DMS79 treated with DMSO at 0.1 percent for 48 hours (cell line): ENCODE data around the gene ACADS.
A peak's percentile ranks its signal among the peaks of the same experiment; 100 is the strongest.

Experiments
- DNase-seq: peaks from one replicate; lab custom pipeline; 2025; lab: John Stamatoyannopoulos, UW

ACADS gene, protein sequence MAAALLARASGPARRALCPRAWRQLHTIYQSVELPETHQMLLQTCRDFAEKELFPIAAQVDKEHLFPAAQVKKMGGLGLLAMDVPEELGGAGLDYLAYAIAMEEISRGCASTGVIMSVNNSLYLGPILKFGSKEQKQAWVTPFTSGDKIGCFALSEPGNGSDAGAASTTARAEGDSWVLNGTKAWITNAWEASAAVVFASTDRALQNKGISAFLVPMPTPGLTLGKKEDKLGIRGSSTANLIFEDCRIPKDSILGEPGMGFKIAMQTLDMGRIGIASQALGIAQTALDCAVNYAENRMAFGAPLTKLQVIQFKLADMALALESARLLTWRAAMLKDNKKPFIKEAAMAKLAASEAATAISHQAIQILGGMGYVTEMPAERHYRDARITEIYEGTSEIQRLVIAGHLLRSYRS

DNA sequence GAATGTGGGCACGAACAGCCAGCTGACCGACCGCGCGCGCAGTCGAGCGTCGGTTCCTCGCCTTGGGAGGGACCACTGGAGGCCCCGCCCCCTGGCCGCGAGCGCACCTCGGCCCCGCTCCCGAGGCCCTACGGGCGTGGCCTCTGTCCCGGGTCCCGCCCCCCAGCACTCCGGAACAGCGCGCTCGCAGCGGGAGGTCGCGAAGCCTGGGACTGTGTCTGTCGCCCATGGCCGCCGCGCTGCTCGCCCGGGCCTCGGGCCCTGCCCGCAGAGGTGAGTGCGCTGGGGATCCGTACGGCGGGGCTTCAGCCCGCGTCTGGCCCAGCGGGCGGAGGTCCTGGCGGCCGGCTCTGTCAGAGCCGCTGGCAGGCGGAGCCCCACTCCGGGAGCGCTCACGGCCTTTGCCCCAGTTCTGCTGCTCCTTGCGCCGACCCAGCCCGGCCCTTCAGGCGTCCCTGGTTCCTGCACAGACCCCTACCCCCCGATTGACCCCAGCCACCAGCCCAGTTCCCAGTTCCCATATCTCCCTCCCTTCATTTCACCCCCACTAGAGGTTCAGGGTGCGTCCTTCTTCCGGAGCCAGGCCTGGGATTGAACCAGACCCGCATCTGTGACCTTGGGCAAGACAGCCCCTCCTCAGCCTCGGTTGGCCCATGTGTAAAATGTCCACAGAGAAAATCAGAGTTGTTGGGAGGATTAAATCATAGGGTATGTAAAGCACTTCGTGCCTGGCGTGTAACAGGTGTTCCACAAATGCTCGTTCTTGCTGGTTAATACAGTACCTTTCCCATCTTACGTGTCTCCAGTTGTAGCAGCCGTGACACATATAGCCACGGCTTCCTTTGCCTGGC lies at the start of gene ACADS:
Gene ACADS, plus strand, starts transcription at position 168 of the 851 bp plus-strand sequence. Its CDS starts 60 bp downstream, at position 228.
- DNase-seq, result peak; percentile 80

GRCh38 chr12:120677765-120678473 lies 47.7 kb upstream of the ACADS start:
- no peak for DNase-seq

GRCh38 chr12:120678572-120678971 lies 47.1 kb upstream of the ACADS start:
- DNase-seq, result no peak

- DNase-seq, result no peak
Observed at GRCh38 chr12:120680165-120680738, 45.4 kb upstream of the ACADS start.

- DNase-seq, result no peak
Observed at GRCh38 chr12:120684523-120684932, 41.1 kb upstream of the ACADS start.

DNA sequence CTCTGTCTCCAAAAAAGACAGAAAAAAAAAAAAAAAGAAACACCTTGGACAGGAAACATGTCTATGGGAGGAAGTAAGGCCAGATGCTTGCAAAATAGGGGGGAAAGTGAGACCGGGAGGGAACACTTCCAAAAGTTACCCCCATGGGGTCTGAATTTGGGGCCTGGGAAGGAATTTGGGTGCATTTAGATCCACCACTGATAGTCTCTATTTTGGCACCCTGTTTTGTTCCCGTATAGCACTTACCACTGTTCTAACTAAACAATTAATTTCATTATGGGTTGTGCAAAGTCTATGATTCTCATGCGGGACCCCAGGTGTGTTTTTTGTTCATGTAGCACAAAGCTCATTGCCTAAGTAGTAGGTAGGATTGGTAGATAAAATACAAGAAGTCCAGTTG lies 40.1 kb upstream of the ACADS start:
- no peak for DNase-seq

- DNase-seq, result peak; percentile 89
Observed at GRCh38 chr12:120686151-120686689, 39.4 kb upstream of the ACADS start.

GRCh38 chr12:120686690-120687577 lies 38.7 kb upstream of the ACADS start, which contains the start of gene MLEC:
Gene MLEC, plus strand, starts transcription at chr12:120687149. Its CDS starts 148 bp downstream, at chr12:120687297.
- DNase-seq, result peak; percentile 96

DNA sequence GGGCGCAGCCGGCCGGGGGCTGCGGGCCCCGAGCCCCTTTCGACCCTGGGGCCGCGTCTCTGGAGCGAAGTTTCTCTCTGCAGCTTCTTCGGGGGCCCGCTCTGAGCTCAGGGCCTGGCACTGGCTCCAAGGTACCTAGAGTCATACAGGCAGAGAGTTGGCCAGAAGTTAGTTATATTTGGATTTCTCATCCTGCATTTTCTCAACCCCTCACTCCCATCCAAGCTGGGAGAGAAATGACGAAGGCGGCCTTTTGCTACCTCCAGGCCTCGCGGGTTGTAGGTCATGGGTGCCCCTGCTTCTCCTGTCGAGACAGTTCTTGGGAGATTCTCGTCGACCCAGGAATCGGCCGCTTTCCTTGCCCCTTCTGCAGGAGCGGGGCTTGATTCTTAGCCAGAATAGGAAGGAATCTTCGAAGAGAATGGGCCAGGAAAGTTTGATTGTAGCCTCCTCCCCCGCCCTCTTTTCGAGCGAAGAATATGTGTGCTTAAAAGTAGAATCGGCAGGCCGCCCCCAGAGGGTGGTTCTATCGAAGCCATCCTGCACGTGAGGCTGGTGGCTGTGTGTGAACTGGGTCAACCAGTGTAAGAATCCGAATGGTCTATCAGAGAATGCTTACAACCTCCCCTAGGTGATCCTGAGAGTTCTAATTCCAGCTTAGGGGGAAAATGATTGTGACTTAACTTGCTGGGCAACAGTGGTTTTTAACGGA lies 37.9 kb upstream of the ACADS start:
- no peak for DNase-seq

DNA sequence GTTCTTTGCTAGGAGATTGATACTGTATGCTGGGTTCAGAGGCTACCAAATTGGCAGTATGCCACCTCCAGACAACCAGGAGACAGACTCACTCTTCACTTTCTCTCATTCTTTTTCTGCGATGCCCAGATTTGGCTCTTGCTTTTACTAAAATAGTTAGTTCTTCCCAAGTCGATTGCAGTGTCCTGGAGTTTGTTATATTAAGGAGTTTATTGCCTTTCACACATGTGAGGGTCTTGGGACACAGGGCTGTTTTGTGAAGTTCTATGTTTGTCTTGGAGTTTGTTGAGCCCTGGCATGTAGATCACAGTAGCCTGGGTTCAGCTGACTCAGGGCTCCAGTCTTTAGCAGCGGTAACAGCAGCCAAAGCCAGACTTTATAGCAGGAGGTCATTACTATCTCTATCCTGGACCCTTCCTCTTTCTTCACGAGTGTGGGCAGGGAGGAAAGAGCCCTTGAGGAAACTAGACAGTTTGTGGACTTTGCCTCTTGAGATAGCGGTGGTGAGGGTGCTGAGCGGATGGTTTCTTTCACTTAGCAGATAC lies 37.0 kb upstream of the ACADS start:
- peak; percentile 33 for DNase-seq

DNA sequence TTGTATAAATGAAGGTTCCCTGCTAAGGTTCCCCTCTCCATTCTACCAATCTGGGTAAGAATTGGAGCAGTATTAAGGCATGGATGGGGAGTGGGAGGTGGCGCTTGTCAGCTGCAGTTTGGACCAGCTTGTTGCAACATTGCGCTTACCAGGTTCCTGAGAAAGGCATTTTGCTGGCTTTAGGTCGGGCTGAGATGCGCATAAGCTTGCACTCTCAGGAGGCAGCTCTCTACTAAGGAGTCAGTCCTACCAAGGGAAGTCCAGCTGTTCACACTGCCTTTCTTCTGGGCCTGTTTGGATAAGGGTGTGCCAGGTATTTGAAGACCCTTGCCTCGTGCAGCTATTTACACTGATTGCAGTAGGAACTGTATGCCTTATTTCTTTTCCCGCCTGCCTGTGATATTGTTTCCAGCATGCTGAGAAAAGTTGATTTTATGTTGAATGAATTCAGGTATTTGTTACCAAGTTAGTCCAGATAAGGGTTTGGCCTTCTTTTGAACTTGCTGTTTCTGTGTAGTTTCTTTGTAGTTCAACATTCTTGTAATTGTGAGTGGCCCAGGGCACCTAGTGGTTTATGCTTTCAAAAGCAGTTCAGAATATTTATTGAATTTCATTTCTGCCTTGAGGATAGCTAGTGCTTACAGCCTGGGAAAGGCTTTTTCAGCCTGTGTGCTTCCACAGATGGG lies 36.1 kb upstream of the ACADS start:
- no peak for DNase-seq

- no peak for DNase-seq
Observed at GRCh38 chr12:120690083-120690450, 35.6 kb upstream of the ACADS start.

DNA sequence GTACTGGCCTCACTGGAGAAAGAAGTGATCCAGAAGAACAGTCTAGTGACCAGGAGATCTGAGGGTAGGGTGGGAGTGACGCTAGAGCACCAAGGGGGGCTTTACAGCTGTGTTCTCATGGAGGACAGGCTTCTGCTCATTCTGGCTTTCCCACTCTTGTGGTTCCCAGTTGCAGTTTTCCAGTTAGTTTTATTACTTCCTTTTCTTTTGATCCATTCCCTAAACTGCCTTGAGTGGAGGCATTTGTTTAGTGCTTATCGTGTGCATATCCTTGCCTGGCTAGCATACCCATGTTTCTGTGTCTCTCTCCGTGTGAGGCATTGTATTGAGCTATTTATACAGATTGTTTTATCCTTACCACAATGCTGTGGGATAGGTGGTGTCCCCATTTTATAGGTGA lies 34.6 kb upstream of the ACADS start:
- no peak for DNase-seq

- no peak for DNase-seq
Observed at GRCh38 chr12:120692524-120693033, 33.0 kb upstream of the ACADS start.

DNA sequence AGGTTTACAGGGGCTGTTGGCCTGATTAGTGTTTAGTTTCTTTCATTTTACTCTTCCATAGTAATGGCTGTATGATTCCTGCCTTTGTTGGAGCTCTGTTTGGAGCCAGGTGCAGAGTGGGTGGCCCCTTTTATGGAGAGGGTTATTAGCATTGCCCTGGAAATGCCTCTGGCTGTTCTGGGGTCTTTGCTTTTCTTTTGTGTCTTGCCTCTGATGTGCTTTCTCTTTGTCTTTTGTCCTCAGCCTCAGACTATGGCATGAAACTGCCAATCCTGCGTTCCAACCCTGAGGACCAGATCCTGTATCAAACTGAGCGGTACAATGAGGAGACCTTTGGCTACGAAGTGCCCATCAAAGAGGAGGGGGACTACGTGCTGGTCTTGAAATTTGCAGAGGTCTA lies 31.8 kb upstream of the ACADS start:
- no peak for DNase-seq

- peak; percentile 48 for DNase-seq
Observed at GRCh38 chr12:120696626-120697025, 29.0 kb upstream of the ACADS start.

DNA sequence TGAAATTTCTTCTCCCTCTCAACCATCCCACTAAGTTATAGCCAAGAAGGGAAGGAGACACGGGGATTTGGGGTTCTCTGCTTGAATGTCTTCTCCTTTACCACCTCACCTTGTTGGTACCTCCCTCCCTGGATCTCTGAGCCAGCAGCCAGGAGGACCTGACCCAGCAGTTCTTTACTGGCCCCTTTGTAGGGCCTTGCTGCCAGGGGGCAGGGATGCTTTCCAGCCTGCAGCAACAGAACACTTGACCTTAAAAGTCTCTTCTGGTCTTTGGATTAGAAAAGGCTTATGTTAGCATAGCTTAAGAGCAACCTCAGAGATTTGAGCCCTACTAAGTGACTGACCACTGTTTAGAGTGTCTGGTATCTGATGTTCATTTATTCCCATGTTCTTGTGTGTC lies 28.3 kb upstream of the ACADS start:
- no peak for DNase-seq

DNA sequence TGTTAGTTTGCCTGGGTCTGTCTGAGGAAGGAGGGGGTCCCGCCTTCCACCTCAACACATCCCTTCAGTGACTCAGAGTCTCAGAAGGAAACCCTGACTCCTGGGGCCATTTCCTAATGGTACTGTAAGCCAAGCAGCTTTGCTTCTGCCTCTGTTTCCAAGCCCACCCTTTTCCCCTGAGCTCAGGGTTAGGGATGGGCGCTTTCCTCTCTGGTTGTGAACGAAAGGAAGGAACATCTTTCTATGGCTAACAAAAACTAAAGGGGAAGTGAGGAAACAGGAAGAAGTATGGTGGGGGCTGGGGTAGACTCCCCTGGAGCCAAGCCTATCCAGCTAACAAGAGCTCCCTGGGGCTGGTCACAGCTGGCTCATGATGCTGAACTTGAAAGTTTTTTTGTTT lies 27.0 kb upstream of the ACADS start:
- DNase-seq, result no peak

DNA sequence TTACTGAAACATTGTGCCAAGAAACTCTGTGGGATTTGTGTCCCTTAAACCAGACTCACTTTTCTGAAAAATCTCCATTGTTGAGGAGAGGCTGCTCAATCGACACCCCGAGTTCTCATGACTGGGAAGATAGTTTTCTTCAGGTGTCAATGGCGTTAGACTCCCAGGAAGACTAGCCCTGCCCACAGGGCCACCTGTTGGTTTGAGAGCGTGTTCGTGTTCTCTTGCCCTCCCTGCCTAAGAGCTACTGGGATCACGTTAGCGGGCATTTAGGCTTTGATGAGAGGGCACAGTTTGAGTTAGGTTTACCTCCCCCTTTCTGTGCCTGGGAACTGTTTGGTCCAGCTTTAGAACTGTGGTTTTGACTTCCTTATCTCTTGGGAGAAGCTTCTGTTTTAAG lies 26.1 kb upstream of the ACADS start:
- no peak for DNase-seq
